Rectal smooth muscle tissue (tissue), 1 donor: Measurements from ENCODE around the gene RANBP10.
"Not testable (repeated sequence)": the region's sequence is repeated elsewhere in the genome, so short reads cannot be mapped to it uniquely, and the experiment has no call there.

Source experiments
- H3K27ac ChIP-seq: one replicate; pipeline ENCODE4 v1.7.0; 2013; ENCODE audit warnings: low read depth, low read length, inconsistent platforms
- H3K27me3 ChIP-seq: one replicate; pipeline ENCODE4 v1.7.0; 2013; ENCODE audit warnings: low read length; ENCODE audit not compliant: control insufficient read depth, insufficient read depth
- H3K36me3 ChIP-seq: one replicate; pipeline ENCODE4 v1.7.0; 2013; ENCODE audit warnings: low read length; ENCODE audit not compliant: control insufficient read depth, insufficient read depth
- H3K4me1 ChIP-seq: one replicate; pipeline ENCODE4 v1.7.0; 2013; ENCODE audit warnings: low read length; ENCODE audit not compliant: control insufficient read depth, insufficient read depth
- H3K4me3 ChIP-seq: one replicate; pipeline ENCODE4 v1.7.0; 2013; ENCODE audit warnings: low read length
- H3K9ac ChIP-seq: one replicate; pipeline ENCODE4 v1.7.0; 2013; ENCODE audit warnings: low read length

The RANBP10 gene

DNA sequence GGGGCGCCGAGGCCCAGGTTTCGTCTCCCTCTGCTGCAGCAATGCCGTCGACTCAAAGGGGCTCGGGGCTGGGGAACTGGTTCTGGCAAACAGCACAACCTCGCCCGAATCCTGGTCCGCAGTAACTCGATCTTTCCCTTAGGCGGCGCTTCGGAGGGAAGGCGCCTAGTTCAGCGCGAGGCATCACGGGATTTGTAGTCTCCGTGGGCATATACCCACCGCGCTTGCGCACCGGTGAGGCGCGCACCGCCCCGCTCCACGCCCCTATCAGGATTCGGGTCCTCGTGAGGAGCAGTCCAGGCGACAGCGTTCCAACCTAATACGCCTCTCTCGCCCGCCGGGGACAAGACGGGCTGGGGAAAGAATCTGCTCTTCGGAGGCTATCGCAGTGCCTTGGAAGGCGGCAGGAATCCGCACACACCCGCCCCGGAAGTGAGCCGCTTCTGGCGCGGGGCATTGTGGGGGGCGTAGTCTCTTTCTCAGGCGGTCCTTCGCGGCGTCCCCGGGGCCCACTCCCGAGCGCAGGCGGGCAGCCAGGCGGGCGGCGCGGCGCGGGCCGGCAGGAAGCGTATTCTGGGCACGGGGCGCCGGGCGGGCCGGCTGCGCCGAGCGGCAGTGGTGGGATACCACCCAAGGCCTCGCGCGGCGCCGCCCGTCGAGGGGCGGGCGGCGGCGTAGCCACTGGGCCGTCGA is 35.6 kb upstream of the RANBP10 start, which contains the start of gene THAP11:
TSS of gene THAP11 (plus strand) at position 505 of the 693 bp plus-strand sequence. CDS start 235 bp downstream, outside the sequence.
- H3K27me3 ChIP-seq = no peaks in the 10 kb centered on the region
- no peaks in the 10 kb centered on the region for H3K36me3 ChIP-seq
- peak within 1 kb of the TSS; percentile 98 for H3K4me3 ChIP-seq
- peak within 1 kb of the TSS; percentile 84 for H3K9ac ChIP-seq
- peak within 1 kb of the TSS; percentile 100 for H3K27ac ChIP-seq
- peaks cover 36% of the 10 kb centered on the region for H3K4me1 ChIP-seq

DNA sequence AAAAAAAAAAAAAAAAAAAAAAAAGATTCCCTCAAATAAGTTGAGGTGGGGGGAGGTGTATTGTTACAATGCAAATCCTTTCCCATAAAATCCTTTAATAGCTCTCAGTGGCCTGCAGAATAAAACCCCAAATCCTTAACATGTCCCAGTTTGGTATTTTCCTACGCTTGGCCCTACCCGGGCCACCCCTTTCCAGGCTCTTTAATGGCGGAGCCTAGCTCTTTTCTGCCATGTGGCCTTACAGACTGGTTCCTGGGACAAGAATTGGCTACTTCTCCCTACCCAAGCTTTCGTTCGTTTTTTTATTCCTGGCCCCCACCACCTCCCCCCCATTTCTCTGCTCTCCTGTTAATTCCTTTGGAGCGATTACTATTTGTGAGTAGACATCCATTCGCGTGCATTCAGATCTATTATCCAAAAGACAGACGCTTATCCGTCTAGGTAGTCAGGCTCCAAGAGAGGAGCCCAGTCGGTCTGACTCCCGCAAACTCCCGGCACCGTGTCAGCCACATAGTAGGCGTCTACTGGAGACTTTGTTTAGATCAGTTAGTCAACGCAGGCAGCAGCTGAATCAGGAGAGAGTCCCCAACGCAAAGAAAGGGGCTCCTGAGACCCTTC is 34.9 kb upstream of the RANBP10 start:
- H3K27ac ChIP-seq = peak overlapping the region; percentile 100
- H3K36me3 ChIP-seq = no peaks in the 10 kb centered on the region
- H3K4me3 ChIP-seq = peak overlapping the region; percentile 71
- no peaks in the 10 kb centered on the region for H3K27me3 ChIP-seq
- peaks cover 36% of the 10 kb centered on the region for H3K4me1 ChIP-seq
- H3K9ac ChIP-seq = peak overlapping the region; percentile 84

DNA sequence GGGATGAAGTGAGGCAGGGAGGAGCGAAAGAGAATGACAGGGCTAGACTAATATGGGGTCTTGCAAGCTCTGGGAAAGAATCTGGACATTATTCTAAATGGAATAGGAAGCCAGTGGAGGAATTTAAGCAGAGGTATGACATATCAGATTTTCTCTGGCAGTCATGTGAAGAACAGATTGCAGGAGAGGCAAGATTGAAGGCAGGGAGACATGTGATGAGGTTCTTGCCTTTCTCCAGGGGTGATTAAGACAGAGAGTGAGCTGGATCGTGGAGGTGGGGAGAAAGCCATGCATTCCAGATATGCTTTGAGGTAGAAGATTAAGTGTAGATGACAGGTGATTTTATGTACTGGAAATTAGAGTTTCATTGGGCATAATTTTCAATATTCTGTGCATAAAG is 31.5 kb upstream of the RANBP10 start:
- no peak overlapping the region for H3K4me3 ChIP-seq
- H3K36me3 ChIP-seq = no peaks in the 10 kb centered on the region
- peaks cover 9% of the 10 kb centered on the region for H3K4me1 ChIP-seq
- H3K27ac ChIP-seq = no peak overlapping the region
- no peaks in the 10 kb centered on the region for H3K27me3 ChIP-seq
- no peak overlapping the region for H3K9ac ChIP-seq

DNA sequence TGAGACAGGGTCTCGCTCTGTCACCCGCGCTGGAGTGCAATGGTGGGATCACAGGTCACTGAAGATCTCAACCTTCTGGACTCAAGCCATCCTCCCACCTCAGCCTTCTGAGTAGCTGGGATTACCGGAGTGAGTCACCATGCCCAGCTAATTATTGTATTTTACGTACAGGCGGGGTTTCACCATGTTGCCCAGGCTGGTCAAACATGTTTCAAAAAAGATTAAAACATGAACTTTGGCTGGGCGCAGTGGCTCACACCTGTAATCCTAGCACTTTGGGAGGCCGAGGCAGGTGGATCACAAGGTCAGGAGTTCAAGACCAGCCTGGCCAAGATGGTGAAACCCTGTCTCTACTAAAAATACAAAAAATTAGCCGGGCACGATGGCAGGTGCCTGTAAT is 30.8 kb upstream of the RANBP10 start:
- H3K36me3 ChIP-seq, H3K4me3 ChIP-seq, H3K9ac ChIP-seq, H3K27me3 ChIP-seq, H3K27ac ChIP-seq: not testable (repeated sequence)
- peaks cover 14% of the 10 kb centered on the region for H3K4me1 ChIP-seq

GRCh38 chr16:67834242-67834614 is 27.9 kb upstream of the RANBP10 start:
- H3K9ac ChIP-seq = no peak overlapping the region
- peaks cover 10% of the 10 kb centered on the region for H3K4me1 ChIP-seq
- H3K27me3 ChIP-seq = no peaks in the 10 kb centered on the region
- H3K27ac ChIP-seq = peak overlapping the region; percentile 25
- H3K36me3 ChIP-seq = peaks cover 15% of the 10 kb centered on the region
- H3K4me3 ChIP-seq = peak overlapping the region; percentile 67

GRCh38 chr16:67833415-67834241 is 27.3 kb upstream of the RANBP10 start:
- Histone ChIP-seq H3K27ac (peak overlapping the region; percentile 25), H3K4me1 (peaks cover 10% of the 10 kb centered on the region), H3K36me3 (peaks cover 15% of the 10 kb centered on the region)

DNA sequence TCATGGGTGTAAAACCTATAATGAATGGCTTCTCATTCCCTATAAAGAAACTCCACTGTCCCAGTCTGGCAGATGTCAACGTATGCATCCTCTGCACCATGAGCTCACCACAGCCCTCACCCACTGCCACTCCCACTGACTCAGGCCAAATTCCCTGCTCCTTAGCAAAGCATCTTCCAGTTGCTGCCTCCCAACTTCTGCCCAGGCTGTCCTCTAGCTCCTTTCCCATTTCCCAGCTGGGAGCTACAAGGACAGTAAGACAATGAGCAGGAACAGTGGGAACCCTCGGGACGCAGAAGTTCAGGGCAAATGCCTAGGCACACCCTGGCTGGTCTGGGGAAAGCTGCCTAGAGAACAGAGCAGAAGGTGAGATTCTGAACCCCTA is 26.7 kb upstream of the RANBP10 start:
- H3K9ac ChIP-seq = peak overlapping the region; percentile 28
- H3K27ac ChIP-seq = peak overlapping the region; percentile 25
- peaks cover 15% of the 10 kb centered on the region for H3K36me3 ChIP-seq
- no peaks in the 10 kb centered on the region for H3K27me3 ChIP-seq
- H3K4me1 ChIP-seq = peaks cover 10% of the 10 kb centered on the region
- H3K4me3 ChIP-seq = peak overlapping the region; percentile 67

More at GRCh38 chr16:67833415-67834241, 27.3 kb upstream of the RANBP10 start:
- Histone ChIP-seq H3K4me3 (peak overlapping the region; percentile 67), H3K27me3 (no peaks in the 10 kb centered on the region), H3K9ac (peak overlapping the region; percentile 28)

- H3K27ac ChIP-seq = no peak overlapping the region
- H3K9ac ChIP-seq = no peak overlapping the region
- no peak overlapping the region for H3K4me3 ChIP-seq
- H3K27me3 ChIP-seq = no peaks in the 10 kb centered on the region
- H3K4me1 ChIP-seq = peaks cover 8% of the 10 kb centered on the region
- peaks cover 19% of the 10 kb centered on the region for H3K36me3 ChIP-seq
Measured at GRCh38 chr16:67828651-67829050, 22.3 kb upstream of the RANBP10 start.

GRCh38 chr16:67825906-67826305 is 19.5 kb upstream of the RANBP10 start:
- Histone ChIP-seq H3K9ac (no peak overlapping the region), H3K27ac (no peak overlapping the region), H3K36me3 (peaks cover 15% of the 10 kb centered on the region), H3K4me1 (no peaks in the 10 kb centered on the region), H3K27me3 (no peaks in the 10 kb centered on the region), H3K4me3 (no peak overlapping the region)

- no peaks in the 10 kb centered on the region for H3K27me3 ChIP-seq
- no peak overlapping the region for H3K27ac ChIP-seq
- H3K4me3 ChIP-seq = no peak overlapping the region
- H3K4me1 ChIP-seq = no peaks in the 10 kb centered on the region
- peaks cover 9% of the 10 kb centered on the region for H3K36me3 ChIP-seq
- H3K9ac ChIP-seq = no peak overlapping the region
Measured at GRCh38 chr16:67825119-67825518, 18.8 kb upstream of the RANBP10 start.

- Histone ChIP-seq H3K4me3 (no peak overlapping the region), H3K27ac (no peak overlapping the region), H3K36me3 (peaks cover 4% of the 10 kb centered on the region), H3K27me3 (no peaks in the 10 kb centered on the region), H3K9ac (no peak overlapping the region), H3K4me1 (no peaks in the 10 kb centered on the region)
Measured at GRCh38 chr16:67822511-67822910, 16.2 kb upstream of the RANBP10 start.

GRCh38 chr16:67820608-67821259 is 14.4 kb upstream of the RANBP10 start:
- Histone ChIP-seq H3K9ac (no peak overlapping the region), H3K27me3 (no peaks in the 10 kb centered on the region), H3K4me1 (no peaks in the 10 kb centered on the region), H3K36me3 (no peaks in the 10 kb centered on the region), H3K4me3 (no peak overlapping the region), H3K27ac (no peak overlapping the region)
